ENCODE measurements around the gene STAT4.

GRCh38 chr2:191041418-191042161 is 109.2 kb downstream of the STAT4 start:
- TF ChIP-seq CTCF (IDR thresholded peaks at IDR 0.05) (no peak), POLR2A (IDR thresholded peaks at IDR 0.05) (no peak), POLR2AphosphoS5 (IDR thresholded peaks at IDR 0.05) (no peak)

Measured in transverse colon (tissue), 4 donors.